ENCODE results near the gene NDUFC2. TPM values are rescaled to one million over a fixed set of nuclear protein-coding genes. Genes with fewer than 3 reads are reported as not detected.
"Not testable (repeated sequence)": the region's sequence is repeated elsewhere in the genome, so short reads cannot be mapped to it uniquely, and the experiment has no call there.

The NDUFC2 gene
- total RNA-seq, 1 donor from 2014 or later, result 106 TPM

GRCh38 chr11:78061088-78061920 is 18.4 kb downstream of the NDUFC2 start:
- Histone ChIP-seq H3K4me3 (no peak overlapping the region), H3K4me1 (peaks cover 15% of the 10 kb centered on the region), H3K27me3 (no peaks in the 10 kb centered on the region), H3K9me3 (no peaks in the 10 kb centered on the region), H3K27ac (no peak overlapping the region), H3K36me3 (no peaks in the 10 kb centered on the region)
- TF ChIP-seq POLR2AphosphoS5 (IDR thresholded peaks at IDR 0.05; ENCODE audit: insufficient read depth in 1 of 2, low read depth in 1 of 2) (no peak), CTCF (IDR thresholded peaks at IDR 0.05) (no peak), POLR2A (IDR thresholded peaks at IDR 0.05) (no peak)
- intact Hi-C loops (cut with DNase I), result loop anchor here (10.0 kb wide), 1 partner anchor 123 kb away; the partner anchor contains the start of genes KCTD21 and USP35
- no peak for DNase-seq (ENCODE audit: extremely low spot score in 2 of 2)

- Histone ChIP-seq H3K36me3 (no peaks in the 10 kb centered on the region), H3K27me3 (no peaks in the 10 kb centered on the region), H3K4me3 (no peak overlapping the region), H3K9me3 (no peaks in the 10 kb centered on the region), H3K4me1 (peaks cover 15% of the 10 kb centered on the region), H3K27ac (no peak overlapping the region)
- DNase-seq (ENCODE audit: extremely low spot score in 2 of 2), result no peak
- TF ChIP-seq POLR2A (IDR thresholded peaks at IDR 0.05) (no peak), POLR2AphosphoS5 (IDR thresholded peaks at IDR 0.05; ENCODE audit: insufficient read depth in 1 of 2, low read depth in 1 of 2) (no peak), CTCF (IDR thresholded peaks at IDR 0.05) (no peak)
- intact Hi-C loops (cut with DNase I), result loop anchor here (10.0 kb wide), 1 partner anchor 124 kb away; the partner anchor contains the start of genes KCTD21 and USP35
Measured at GRCh38 chr11:78060533-78060932, 19.1 kb downstream of the NDUFC2 start.

DNA sequence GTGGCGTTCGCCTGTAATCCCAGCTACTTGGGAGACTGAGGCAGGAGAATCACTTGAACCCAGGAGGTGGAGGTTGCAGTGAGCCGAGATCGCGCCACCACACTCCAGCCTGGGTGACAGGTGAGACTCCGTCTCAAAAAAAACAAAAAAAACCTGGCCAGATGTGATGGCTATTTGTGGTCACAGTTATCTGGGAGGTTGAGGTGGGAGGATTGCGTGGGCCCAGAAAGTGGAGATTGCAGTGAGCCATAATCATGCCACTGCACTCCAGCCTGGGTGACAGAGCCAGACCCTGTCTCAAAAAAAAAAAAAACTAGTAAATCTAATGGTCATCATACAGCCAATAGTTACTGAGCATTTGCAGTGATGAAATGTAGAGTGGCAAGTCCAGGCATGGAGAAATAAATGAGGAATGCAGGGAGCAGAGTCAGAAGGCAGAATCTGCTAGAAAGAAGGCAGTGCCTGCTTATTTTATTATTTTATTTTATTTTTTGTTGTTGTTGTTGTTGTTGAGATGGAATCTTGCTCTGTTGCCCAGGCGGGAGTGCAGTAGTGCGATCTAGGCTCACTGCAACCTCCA is 19.8 kb downstream of the NDUFC2 start:
- H3K4me1 ChIP-seq, result peaks cover 15% of the 10 kb centered on the region
- intact Hi-C loops (cut with DNase I), result loop anchor here (10.0 kb wide), 1 partner anchor 125 kb away; the partner anchor contains the start of genes KCTD21 and USP35
- not testable (repeated sequence) for H3K27me3 ChIP-seq; H3K4me3 ChIP-seq; H3K36me3 ChIP-seq; H3K9me3 ChIP-seq; H3K27ac ChIP-seq; DNase-seq (ENCODE audit: extremely low spot score in 2 of 2)

- Histone ChIP-seq H3K4me3 (no peak overlapping the region), H3K27me3 (no peaks in the 10 kb centered on the region), H3K4me1 (peaks cover 11% of the 10 kb centered on the region), H3K36me3 (no peaks in the 10 kb centered on the region), H3K27ac (no peak overlapping the region), H3K9me3 (no peaks in the 10 kb centered on the region)
- DNase-seq (ENCODE audit: extremely low spot score in 2 of 2), result no peak
- TF ChIP-seq POLR2A (IDR thresholded peaks at IDR 0.05) (no peak), POLR2AphosphoS5 (IDR thresholded peaks at IDR 0.05; ENCODE audit: insufficient read depth in 1 of 2, low read depth in 1 of 2) (no peak), CTCF (IDR thresholded peaks at IDR 0.05) (no peak)
- intact Hi-C loops (cut with DNase I), result no loop called here
Measured at GRCh38 chr11:78057462-78058055, 22.1 kb downstream of the NDUFC2 start.

GRCh38 chr11:78056093-78056492 is 23.6 kb downstream of the NDUFC2 start:
- intact Hi-C loops (cut with DNase I), result no loop called here
- Histone ChIP-seq H3K27me3 (no peaks in the 10 kb centered on the region), H3K4me1 (no peaks in the 10 kb centered on the region), H3K27ac (no peak overlapping the region), H3K9me3 (no peaks in the 10 kb centered on the region), H3K4me3 (no peak overlapping the region), H3K36me3 (no peaks in the 10 kb centered on the region)
- DNase-seq (ENCODE audit: extremely low spot score in 2 of 2), result no peak
- TF ChIP-seq POLR2AphosphoS5 (IDR thresholded peaks at IDR 0.05; ENCODE audit: insufficient read depth in 1 of 2, low read depth in 1 of 2) (no peak), CTCF (IDR thresholded peaks at IDR 0.05) (no peak), POLR2A (IDR thresholded peaks at IDR 0.05) (no peak)

Data from vagina (tissue), 2 donors.